GM13976 (cell line): ENCODE measurements around the gene DISP2.

Experiments used
- DNase-seq: peaks from one replicate; pipeline ENCODE4 v3.0.0; 2012; ENCODE audit warnings: low spot score
- CTCF ChIP-seq: IDR thresholded peaks from 2 replicates; pipeline ENCODE4 v1.5.1; 2012; ENCODE audit warnings: borderline replicate concordance, mild to moderate bottlenecking; ENCODE audit not compliant: insufficient read depth; ENCODE audit errors: extremely low read depth, missing control alignments, control extremely low read depth
- in situ Hi-C: fragments of 300-500 bp; cut with MboI; formaldehyde crosslinking; loops from one replicate; pipeline ENCODE4 v1.12.0; 2022; ENCODE audit warnings: low sequenced_read_pairs, mixed read lengths, inconsistent platforms; ENCODE audit not compliant: unreplicated experiment

DISP2 gene

DNA sequence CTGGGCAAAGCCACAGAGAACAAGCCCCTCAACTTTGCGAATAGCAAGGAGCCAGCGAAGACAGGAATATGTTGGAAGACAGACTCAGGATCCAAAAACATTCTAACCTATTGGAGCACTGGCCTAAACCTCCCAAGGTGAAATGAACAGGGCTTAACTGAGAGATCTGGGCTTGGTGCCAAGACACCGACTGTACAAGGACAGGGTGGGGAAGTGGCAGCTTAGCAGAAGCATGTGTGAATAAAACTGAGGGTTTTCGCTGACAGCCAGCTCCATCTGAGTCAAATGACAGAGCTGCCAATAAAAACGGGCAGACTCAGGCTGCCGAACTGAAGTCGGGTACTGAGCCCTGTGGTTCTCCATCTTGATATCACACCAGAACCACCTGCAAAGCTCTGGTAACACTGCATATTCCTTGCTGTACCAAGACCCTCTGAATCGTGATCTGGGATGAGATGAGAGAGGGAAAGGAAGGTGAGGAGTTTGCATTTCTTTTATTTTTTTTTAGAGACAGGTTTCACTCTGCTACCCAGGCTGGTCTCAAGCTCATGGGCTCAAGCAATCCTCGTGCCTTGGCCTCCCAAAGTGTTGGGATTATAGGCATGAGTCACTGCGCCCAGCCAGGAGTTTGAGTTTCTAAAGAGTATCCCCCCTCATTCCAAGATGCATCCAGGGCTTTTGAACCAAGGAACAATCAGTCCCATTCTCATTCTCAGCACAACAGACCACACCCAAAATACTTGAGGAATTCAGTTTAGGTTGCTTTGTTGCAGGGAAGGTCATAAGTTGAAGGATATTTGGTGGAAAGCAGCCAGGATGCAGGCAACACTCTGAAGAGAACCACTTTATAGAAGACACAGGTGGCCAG is 44.3 kb upstream of the DISP2 start:
- no peak for DNase-seq
- in situ Hi-C loops, result no loop called here
- TF ChIP-seq CTCF, result no peak

- TF ChIP-seq CTCF, result no peak
- DNase-seq, result no peak
- in situ Hi-C loops, result no loop called here
Measured at GRCh38 chr15:40314723-40315276, 43.2 kb upstream of the DISP2 start.

GRCh38 chr15:40316931-40317330 is 41.1 kb upstream of the DISP2 start:
- DNase-seq, result no peak
- in situ Hi-C loops, result no loop called here
- no peak for TF ChIP-seq CTCF

- DNase-seq, result no peak
- in situ Hi-C loops, result no loop called here
- TF ChIP-seq CTCF, result no peak
Measured at GRCh38 chr15:40317580-40317979, 40.4 kb upstream of the DISP2 start.

GRCh38 chr15:40320409-40320808 is 37.6 kb upstream of the DISP2 start:
- TF ChIP-seq CTCF, result no peak
- no peak for DNase-seq
- in situ Hi-C loops, result no loop called here

DNA sequence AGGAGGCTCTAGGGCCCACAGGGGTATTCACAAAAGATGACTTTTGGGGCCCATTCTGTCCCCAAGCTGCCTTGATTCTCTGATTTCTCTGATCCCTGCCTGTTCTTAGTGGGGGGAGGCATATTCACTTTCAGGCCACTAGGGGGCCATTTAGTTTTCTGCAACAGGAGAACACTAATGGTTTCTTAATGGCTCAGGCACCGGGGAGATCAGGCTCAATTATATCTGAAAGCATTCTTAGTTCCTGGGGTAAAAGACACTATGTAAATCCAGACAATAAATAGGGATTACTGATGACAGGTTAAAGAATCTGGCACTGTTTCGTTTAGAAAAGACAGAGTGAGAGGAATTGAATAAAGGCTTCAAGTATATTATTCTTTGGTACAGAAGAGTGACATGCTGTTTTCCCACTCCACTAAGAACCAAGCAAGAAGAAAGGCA is 37.1 kb upstream of the DISP2 start:
- peak; percentile 76 for DNase-seq
- peak; percentile 82 for TF ChIP-seq CTCF
- in situ Hi-C loops, result no loop called here
